Vagina (tissue), 2 donors: ENCODE data around the gene COPB2.
"Not testable (repeated sequence)": the region's sequence is repeated elsewhere in the genome, so short reads cannot be mapped to it uniquely, and the experiment has no call there.

Experiments used
- CTCF ChIP-seq, 3 experiments: fragments of 450-650 bp in 2 of 3; fragments of 200-600 bp in 1 of 3; sonication (generic) in 1 of 3; IDR thresholded peaks; one replicate each; pipeline ENCODE4 v1.5.1; 2017 to 2019; ENCODE audit warnings: antibody characterized with exemption in 3 of 3, mild to moderate bottlenecking in 2 of 3, moderate library complexity in 2 of 3
- POLR2A ChIP-seq, 2 donors: fragments of 450-650 bp; IDR thresholded peaks; one replicate each; pipeline ENCODE4 v1.6.1; 2017; ENCODE audit warnings: antibody characterized with exemption in 2 of 2, mild to moderate bottlenecking in 2 of 2, moderate library complexity in 2 of 2
- POLR2AphosphoS5 ChIP-seq, 2 donors: sonication (generic); formaldehyde crosslinking; IDR thresholded peaks; one replicate each; pipeline ENCODE4 v1.9.0; 2017; ENCODE audit warnings: antibody characterized with exemption in 2 of 2, mild to moderate bottlenecking in 2 of 2, low read depth in 1 of 2; ENCODE audit not compliant: insufficient read depth in 1 of 2

- TF ChIP-seq CTCF (IDR thresholded peaks at IDR 0.05); POLR2AphosphoS5 (IDR thresholded peaks at IDR 0.05; ENCODE audit: insufficient read depth in 1 of 2, low read depth in 1 of 2); POLR2A (IDR thresholded peaks at IDR 0.05): not testable (repeated sequence)
Measured at GRCh38 chr3:139334675-139335074, 54.8 kb downstream of the COPB2 start.
